Measurements from ENCODE around the gene ARG2. TPM values are rescaled to one million over a fixed set of nuclear protein-coding genes. Genes with fewer than 3 reads are reported as not detected.

Gene ARG2
- total RNA-seq, 4 donors from 2014 or later, result 0.51 to 3.7 (median 2.8) TPM; not detected in 1

DNA sequence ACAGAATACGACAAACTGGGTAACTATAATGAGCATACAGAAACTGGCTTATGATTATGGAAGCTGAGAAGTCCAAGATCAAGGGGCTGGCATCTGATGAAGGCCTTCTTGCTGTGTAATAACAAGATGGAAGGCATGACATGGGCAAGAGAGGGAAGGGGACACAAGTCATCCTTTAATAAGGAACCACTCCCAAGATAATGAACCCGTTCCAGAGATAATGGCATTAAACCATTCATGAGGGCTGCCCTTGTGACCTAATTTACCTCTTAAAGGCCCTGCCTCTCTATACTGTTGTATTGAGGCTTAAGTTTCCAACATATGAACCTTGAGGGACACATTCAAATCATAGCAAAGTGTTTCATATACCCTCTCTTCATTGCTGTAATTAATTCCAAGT lies 59.3 kb downstream of the ARG2 start:
- Histone ChIP-seq H3K9me3 (no peaks in the 10 kb centered on the region), H3K27ac (no peak overlapping the region), H3K27me3 (no peaks in the 10 kb centered on the region), H3K4me3 (no peak overlapping the region), H3K4me1 (peaks cover 0 to 4% of the 10 kb centered on the region in 2 donors), H3K36me3 (no peaks in the 10 kb centered on the region)
- TF ChIP-seq POLR2A (IDR thresholded peaks at IDR 0.05), result no peak
- TF ChIP-seq, protein P1, sequence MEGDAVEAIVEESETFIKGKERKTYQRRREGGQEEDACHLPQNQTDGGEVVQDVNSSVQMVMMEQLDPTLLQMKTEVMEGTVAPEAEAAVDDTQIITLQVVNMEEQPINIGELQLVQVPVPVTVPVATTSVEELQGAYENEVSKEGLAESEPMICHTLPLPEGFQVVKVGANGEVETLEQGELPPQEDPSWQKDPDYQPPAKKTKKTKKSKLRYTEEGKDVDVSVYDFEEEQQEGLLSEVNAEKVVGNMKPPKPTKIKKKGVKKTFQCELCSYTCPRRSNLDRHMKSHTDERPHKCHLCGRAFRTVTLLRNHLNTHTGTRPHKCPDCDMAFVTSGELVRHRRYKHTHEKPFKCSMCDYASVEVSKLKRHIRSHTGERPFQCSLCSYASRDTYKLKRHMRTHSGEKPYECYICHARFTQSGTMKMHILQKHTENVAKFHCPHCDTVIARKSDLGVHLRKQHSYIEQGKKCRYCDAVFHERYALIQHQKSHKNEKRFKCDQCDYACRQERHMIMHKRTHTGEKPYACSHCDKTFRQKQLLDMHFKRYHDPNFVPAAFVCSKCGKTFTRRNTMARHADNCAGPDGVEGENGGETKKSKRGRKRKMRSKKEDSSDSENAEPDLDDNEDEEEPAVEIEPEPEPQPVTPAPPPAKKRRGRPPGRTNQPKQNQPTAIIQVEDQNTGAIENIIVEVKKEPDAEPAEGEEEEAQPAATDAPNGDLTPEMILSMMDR (IDR thresholded peaks at IDR 0.05), result no peak
- intact Hi-C loops (cut with DNase I; ENCODE audit: low total_unique reads), result no loop called here
- no peak for DNase-seq

DNA sequence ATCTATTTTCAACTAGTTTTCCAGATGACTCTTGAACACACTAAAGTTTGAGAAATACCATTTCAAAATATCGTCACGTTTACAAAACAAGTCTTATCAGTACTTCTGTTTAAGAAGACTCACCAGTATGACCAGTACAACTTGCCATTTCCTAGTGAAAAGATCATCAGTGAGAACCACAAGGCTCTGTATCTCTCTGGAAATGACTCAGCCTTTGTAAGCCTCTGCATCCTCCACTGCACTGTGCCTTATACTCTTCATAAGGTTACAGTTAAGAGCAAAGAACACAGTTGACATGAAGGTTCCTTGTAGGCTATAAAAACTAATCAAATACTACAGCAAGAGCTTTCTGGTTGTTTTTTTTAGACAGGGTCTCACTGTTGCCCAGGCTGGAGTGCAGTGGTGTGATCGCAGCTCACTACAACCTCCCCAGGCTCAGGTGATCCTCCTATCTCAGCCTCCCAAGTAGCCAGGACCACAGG lies 60.4 kb downstream of the ARG2 start:
- H3K36me3 ChIP-seq, result no peaks in the 10 kb centered on the region
- H3K9me3 ChIP-seq, result no peaks in the 10 kb centered on the region
- intact Hi-C loops (cut with DNase I; ENCODE audit: low total_unique reads), result no loop called here
- no peak overlapping the region for H3K27ac ChIP-seq
- H3K4me3 ChIP-seq, result no peak overlapping the region
- H3K4me1 ChIP-seq, result peaks cover 0 to 3% of the 10 kb centered on the region in 2 donors
- no peak for DNase-seq
- H3K27me3 ChIP-seq, result no peaks in the 10 kb centered on the region
- no peak for TF ChIP-seq POLR2A (IDR thresholded peaks at IDR 0.05)
- TF ChIP-seq, protein P1 (IDR thresholded peaks at IDR 0.05), result no peak

DNA sequence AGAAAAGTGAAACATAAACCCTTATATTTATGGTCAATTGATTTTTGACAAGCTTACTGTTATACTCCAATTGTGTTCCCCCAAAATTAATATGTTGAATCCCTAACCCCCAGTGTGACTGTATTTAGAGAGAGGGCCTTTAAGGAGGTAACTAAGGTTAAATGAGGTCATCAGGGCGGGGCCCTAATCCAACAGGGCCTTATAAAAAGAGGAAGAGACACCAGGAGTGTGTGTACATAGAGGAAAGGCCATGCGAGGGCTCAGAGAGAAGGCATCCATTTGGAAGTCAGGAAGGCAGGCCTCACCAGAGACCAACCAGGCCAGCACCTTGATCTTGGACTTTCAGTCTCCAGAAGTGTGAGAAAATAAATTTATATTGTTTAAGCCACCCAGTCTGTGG lies 61.2 kb downstream of the ARG2 start:
- Histone ChIP-seq H3K36me3 (no peaks in the 10 kb centered on the region), H3K27me3 (no peaks in the 10 kb centered on the region)
- DNase-seq, result no peak

DNA sequence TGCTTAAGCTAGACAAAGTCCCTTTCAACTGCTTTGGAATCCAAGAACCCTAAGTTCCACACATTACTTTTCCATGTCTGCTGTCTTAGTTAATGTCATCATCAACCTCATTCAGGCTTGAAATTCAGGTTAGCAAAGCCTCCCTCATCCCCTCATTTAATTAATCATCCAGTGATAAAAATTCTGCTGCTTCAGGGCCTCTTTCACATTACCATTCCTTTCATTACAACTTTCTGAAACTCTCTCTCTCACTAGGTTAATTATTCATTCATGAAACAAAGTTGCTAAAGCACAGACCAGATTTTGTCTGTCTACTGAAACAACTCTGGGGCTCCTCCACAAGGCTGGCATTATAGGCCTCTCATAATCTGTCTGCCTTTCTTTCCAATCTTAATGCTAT lies 64.1 kb downstream of the ARG2 start:
- no peaks in the 10 kb centered on the region for H3K27me3 ChIP-seq
- H3K4me1 ChIP-seq, result no peaks in the 10 kb centered on the region
- no peaks in the 10 kb centered on the region for H3K36me3 ChIP-seq
- intact Hi-C loops (cut with DNase I; ENCODE audit: low total_unique reads), result no loop called here
- no peak for DNase-seq
- H3K27ac ChIP-seq, result no peak overlapping the region
- H3K4me3 ChIP-seq, result no peak overlapping the region
- no peaks in the 10 kb centered on the region for H3K9me3 ChIP-seq
- no peak for TF ChIP-seq POLR2A (IDR thresholded peaks at IDR 0.05)
- TF ChIP-seq, protein P1 (IDR thresholded peaks at IDR 0.05), result no peak

More for the DNA sequence above, 61.2 kb downstream of the ARG2 start:
- no peak overlapping the region for H3K4me3 ChIP-seq
- TF ChIP-seq POLR2A (IDR thresholded peaks at IDR 0.05), result no peak
- TF ChIP-seq, protein P1 (IDR thresholded peaks at IDR 0.05), result no peak
- H3K27ac ChIP-seq, result no peak overlapping the region
- no peaks in the 10 kb centered on the region for H3K4me1 ChIP-seq
- intact Hi-C loops (cut with DNase I; ENCODE audit: low total_unique reads), result no loop called here
- no peaks in the 10 kb centered on the region for H3K9me3 ChIP-seq

DNA sequence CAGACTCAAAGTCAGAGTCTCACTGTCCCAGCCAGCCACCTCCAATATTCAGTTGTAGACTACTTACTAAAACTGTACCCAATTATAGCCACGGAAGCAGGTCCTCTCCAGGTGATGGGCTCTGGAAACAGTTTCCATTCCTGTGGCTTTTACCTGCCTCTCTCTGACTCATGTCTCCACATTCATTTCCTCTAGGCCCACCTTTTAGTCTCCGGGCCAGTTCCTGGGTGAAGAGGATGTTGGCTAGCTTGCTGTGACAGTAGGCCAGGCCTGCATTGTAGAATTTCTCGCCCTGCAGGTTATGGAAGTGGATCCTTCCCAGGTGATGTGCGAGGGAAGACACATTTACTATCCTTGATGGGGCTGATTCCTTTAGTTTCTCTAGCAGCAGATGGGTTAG lies 70.3 kb downstream of the ARG2 start:
- H3K4me1 ChIP-seq, result peaks cover 0 to 3% of the 10 kb centered on the region in 2 donors
- H3K9me3 ChIP-seq, result no peaks in the 10 kb centered on the region
- no peak overlapping the region for H3K4me3 ChIP-seq
- intact Hi-C loops (cut with DNase I; ENCODE audit: low total_unique reads), result no loop called here
- TF ChIP-seq, protein P1 (IDR thresholded peaks at IDR 0.05), result no peak
- no peak for TF ChIP-seq POLR2A (IDR thresholded peaks at IDR 0.05)
- no peak overlapping the region for H3K27ac ChIP-seq
- DNase-seq, result no peak
- H3K36me3 ChIP-seq, result no peaks in the 10 kb centered on the region
- no peaks in the 10 kb centered on the region for H3K27me3 ChIP-seq

Measured in uterus (tissue), 4 donors.